SK-N-MC (cell line): Measurements from ENCODE around the gene SMIM41.

Experiments
- EZH2 ChIP-seq: fragments of 200-600 bp; sonication (generic); IDR thresholded peaks from one replicate; pipeline ENCODE4 v1.6.1; 2017; ENCODE audit warnings: antibody characterized with exemption
- FOXP2 ChIP-seq: optimal IDR thresholded peaks from 2 replicates; pipeline ENCODE3; 2011; ENCODE audit warnings: mild to moderate bottlenecking, moderate library complexity; ENCODE audit not compliant: insufficient read depth; ENCODE audit errors: extremely low read length, control extremely low read depth
- POLR2AphosphoS5 ChIP-seq: IDR thresholded peaks from 2 replicates; pipeline ENCODE4 v1.6.1; 2012; ENCODE audit warnings: mild to moderate bottlenecking, low read depth, low read length, borderline replicate concordance

- TF ChIP-seq EZH2 (no peak), POLR2AphosphoS5 (no peak), FOXP2 (no peak)
Measured at GRCh38 chr12:52096332-52097044, 17.0 kb downstream of the SMIM41 start.
